ENCODE results near the gene C19orf81. TPM values are rescaled to one million over a fixed set of nuclear protein-coding genes. Genes with fewer than 3 reads are reported as not detected.

C19orf81 gene
- total and polyA plus RNA-seq, 9 of the 15 experiments (the other 6 are each of a cell fraction or from before 2014, with no cell fraction given): 2.5 to 42.9 (median 33.0) TPM; not detected in 4

DNA sequence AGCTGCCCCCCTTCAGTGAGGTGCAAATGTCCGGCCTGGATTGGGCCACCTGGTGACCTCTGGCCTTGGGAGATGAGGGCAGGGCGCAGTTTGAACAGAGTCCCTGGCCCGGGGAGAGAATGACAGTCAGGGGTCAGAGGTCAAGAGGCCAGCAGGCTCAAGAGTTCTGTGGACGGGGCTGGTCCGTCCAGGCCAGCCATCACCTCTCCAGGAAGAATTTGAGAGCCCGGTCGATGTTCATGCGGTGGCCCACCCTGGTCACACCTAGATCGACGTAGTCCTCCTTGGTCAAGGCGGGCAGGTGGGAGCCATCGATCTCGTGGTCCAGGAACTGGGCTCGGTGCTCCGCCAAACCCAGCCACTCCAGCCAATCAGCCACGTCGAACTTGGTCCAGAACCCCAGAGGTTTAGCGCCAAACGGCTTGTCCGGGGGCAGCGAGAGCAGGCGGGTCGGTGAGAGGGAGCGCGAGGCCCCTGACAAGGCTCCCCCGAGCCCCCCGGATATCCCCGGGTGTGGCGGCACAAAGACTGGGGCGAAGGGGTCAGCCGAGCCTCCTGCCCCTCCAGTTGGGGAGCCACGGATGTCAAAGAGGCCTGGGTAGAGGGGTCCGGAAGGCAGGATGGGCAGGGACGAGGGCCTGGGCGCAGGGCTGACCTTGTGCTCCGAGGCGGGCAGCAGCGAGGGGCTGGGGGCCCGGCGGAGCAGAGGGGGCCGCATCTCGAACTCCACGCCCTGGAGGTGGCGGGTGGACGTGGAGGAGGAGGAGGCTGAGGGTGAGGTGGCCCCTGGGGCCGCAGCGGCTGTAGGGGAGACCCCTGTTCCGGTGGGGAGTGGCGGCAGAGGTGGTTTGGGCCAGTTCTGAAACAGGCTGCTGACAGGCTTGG, 12.8 kb downstream of the C19orf81 start (continued):
- TF ChIP-seq, protein P1, sequence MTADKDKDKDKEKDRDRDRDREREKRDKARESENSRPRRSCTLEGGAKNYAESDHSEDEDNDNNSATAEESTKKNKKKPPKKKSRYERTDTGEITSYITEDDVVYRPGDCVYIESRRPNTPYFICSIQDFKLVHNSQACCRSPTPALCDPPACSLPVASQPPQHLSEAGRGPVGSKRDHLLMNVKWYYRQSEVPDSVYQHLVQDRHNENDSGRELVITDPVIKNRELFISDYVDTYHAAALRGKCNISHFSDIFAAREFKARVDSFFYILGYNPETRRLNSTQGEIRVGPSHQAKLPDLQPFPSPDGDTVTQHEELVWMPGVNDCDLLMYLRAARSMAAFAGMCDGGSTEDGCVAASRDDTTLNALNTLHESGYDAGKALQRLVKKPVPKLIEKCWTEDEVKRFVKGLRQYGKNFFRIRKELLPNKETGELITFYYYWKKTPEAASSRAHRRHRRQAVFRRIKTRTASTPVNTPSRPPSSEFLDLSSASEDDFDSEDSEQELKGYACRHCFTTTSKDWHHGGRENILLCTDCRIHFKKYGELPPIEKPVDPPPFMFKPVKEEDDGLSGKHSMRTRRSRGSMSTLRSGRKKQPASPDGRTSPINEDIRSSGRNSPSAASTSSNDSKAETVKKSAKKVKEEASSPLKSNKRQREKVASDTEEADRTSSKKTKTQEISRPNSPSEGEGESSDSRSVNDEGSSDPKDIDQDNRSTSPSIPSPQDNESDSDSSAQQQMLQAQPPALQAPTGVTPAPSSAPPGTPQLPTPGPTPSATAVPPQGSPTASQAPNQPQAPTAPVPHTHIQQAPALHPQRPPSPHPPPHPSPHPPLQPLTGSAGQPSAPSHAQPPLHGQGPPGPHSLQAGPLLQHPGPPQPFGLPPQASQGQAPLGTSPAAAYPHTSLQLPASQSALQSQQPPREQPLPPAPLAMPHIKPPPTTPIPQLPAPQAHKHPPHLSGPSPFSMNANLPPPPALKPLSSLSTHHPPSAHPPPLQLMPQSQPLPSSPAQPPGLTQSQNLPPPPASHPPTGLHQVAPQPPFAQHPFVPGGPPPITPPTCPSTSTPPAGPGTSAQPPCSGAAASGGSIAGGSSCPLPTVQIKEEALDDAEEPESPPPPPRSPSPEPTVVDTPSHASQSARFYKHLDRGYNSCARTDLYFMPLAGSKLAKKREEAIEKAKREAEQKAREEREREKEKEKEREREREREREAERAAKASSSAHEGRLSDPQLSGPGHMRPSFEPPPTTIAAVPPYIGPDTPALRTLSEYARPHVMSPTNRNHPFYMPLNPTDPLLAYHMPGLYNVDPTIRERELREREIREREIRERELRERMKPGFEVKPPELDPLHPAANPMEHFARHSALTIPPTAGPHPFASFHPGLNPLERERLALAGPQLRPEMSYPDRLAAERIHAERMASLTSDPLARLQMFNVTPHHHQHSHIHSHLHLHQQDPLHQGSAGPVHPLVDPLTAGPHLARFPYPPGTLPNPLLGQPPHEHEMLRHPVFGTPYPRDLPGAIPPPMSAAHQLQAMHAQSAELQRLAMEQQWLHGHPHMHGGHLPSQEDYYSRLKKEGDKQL (CRISPR knock-in tag; IDR thresholded peaks at IDR 0.05; ENCODE audit: borderline replicate concordance): no peak
- peak; percentile 97 for TF ChIP-seq ZBTB33 (CRISPR knock-in tag; IDR thresholded peaks at IDR 0.05)
- TF ChIP-seq, protein P2, sequence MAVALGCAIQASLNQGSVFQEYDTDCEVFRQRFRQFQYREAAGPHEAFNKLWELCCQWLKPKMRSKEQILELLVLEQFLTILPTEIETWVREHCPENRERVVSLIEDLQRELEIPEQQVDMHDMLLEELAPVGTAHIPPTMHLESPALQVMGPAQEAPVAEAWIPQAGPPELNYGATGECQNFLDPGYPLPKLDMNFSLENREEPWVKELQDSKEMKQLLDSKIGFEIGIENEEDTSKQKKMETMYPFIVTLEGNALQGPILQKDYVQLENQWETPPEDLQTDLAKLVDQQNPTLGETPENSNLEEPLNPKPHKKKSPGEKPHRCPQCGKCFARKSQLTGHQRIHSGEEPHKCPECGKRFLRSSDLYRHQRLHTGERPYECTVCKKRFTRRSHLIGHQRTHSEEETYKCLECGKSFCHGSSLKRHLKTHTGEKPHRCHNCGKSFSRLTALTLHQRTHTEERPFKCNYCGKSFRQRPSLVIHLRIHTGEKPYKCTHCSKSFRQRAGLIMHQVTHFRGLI (CRISPR knock-in tag; IDR thresholded peaks at IDR 0.05): no peak
- TF ChIP-seq ELF2 (CRISPR knock-in tag; IDR thresholded peaks at IDR 0.05): no peak
- no peak for TF ChIP-seq ZNF561 (CRISPR knock-in tag; conservative IDR thresholded peaks at IDR 0.05)
- TF ChIP-seq IFI16 (CRISPR knock-in tag; IDR thresholded peaks at IDR 0.05): no peak
- TF ChIP-seq RNF2 (IDR thresholded peaks at IDR 0.05): no peak
- TF ChIP-seq NEUROD1 (IDR thresholded peaks at IDR 0.05; ENCODE audit: borderline replicate concordance, low read depth, low read length, partially characterized antibody): no peak
- TF ChIP-seq NR2C2 (CRISPR knock-in tag; IDR thresholded peaks at IDR 0.05): peak; percentile 80; the same call in 1 of the 2 replicates
- peak; percentile 77 for TF ChIP-seq NR2C2 (tag; IDR thresholded peaks at IDR 0.05)
- TF ChIP-seq RBM22 (IDR thresholded peaks at IDR 0.05; ENCODE audit: low read depth, low read length, poor library complexity, severe bottlenecking): peak; percentile 24
- TF ChIP-seq EHMT2 (IDR thresholded peaks at IDR 0.05): no peak
- no peak for TF ChIP-seq ZNF75A (CRISPR knock-in tag; IDR thresholded peaks at IDR 0.05)

Measured in K562 (cell line).